Measurements from ENCODE around the gene TXNRD1.
"Not testable (repeated sequence)": the region's sequence is repeated elsewhere in the genome, so short reads cannot be mapped to it uniquely, and the experiment has no call there.

DNA sequence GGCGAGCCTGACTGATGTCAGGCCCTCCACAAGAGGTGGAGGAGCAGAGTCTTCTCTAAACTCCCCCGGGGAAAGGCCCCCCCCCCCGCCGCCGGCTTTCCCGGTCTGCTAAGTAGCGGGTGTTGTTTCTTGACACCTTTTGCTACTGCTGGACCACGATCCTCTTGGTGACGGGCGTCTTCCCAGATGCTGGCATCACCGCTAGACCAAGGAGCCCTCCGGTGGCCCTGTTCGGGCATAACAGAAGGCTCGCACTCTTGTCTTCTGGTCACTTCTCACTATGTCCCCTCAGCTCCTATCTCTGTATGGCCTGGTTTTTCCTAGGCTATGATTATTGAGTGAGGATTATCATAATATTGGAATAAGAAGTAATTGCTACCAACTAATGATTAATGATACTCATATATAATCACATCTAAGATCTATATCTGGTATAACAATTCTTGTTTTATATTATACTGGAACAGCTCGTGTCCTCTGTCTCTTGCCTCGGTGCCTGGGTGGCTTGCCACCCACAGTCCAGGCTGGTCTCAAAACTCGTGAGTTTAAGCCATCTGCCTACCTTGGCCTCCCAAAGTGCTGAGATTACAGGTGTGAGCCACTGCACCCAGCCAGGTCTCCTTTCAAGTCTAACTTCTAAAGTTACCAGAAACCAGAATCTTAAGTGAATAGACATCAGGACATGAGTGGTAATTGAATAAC, 78.7 kb downstream of the TXNRD1 start:
- TF ChIP-seq, protein P1, sequence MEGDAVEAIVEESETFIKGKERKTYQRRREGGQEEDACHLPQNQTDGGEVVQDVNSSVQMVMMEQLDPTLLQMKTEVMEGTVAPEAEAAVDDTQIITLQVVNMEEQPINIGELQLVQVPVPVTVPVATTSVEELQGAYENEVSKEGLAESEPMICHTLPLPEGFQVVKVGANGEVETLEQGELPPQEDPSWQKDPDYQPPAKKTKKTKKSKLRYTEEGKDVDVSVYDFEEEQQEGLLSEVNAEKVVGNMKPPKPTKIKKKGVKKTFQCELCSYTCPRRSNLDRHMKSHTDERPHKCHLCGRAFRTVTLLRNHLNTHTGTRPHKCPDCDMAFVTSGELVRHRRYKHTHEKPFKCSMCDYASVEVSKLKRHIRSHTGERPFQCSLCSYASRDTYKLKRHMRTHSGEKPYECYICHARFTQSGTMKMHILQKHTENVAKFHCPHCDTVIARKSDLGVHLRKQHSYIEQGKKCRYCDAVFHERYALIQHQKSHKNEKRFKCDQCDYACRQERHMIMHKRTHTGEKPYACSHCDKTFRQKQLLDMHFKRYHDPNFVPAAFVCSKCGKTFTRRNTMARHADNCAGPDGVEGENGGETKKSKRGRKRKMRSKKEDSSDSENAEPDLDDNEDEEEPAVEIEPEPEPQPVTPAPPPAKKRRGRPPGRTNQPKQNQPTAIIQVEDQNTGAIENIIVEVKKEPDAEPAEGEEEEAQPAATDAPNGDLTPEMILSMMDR (tag by site-specific recombination; IDR thresholded peaks at IDR 0.05), result not testable (repeated sequence)
- TF ChIP-seq ZNF561 (tag by site-specific recombination; IDR thresholded peaks at IDR 0.05; ENCODE audit: borderline replicate concordance), result not testable (repeated sequence)
- TF ChIP-seq, protein P2, sequence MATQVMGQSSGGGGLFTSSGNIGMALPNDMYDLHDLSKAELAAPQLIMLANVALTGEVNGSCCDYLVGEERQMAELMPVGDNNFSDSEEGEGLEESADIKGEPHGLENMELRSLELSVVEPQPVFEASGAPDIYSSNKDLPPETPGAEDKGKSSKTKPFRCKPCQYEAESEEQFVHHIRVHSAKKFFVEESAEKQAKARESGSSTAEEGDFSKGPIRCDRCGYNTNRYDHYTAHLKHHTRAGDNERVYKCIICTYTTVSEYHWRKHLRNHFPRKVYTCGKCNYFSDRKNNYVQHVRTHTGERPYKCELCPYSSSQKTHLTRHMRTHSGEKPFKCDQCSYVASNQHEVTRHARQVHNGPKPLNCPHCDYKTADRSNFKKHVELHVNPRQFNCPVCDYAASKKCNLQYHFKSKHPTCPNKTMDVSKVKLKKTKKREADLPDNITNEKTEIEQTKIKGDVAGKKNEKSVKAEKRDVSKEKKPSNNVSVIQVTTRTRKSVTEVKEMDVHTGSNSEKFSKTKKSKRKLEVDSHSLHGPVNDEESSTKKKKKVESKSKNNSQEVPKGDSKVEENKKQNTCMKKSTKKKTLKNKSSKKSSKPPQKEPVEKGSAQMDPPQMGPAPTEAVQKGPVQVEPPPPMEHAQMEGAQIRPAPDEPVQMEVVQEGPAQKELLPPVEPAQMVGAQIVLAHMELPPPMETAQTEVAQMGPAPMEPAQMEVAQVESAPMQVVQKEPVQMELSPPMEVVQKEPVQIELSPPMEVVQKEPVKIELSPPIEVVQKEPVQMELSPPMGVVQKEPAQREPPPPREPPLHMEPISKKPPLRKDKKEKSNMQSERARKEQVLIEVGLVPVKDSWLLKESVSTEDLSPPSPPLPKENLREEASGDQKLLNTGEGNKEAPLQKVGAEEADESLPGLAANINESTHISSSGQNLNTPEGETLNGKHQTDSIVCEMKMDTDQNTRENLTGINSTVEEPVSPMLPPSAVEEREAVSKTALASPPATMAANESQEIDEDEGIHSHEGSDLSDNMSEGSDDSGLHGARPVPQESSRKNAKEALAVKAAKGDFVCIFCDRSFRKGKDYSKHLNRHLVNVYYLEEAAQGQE (tag by site-specific recombination; IDR thresholded peaks at IDR 0.05), result not testable (repeated sequence)
